IMR-90 (cell line): ENCODE data around the gene ATP11A. TPM values are rescaled to one million over a fixed set of nuclear protein-coding genes. Genes with fewer than 3 reads are reported as not detected.

Experiments
- ATAC-seq: fragments of 200-7000 bp; cut with Tn5 transposase; 2 replicates; pipeline ENCODE4 v1.9.1; 2020; ENCODE audit warnings: low read depth, mild to moderate bottlenecking, moderate library complexity
- BruUV-seq: library from RNA; stranded (reverse); fragments of 400-500 nt; replicated peaks from 2 replicates; lab custom pipeline; 2021; lab: Mats Ljungman, UMichigan
- CTCF ChIA-PET: fragments of 300-600 bp; formaldehyde crosslinking; extraction: SDS; loops from one replicate; lab custom pipeline; 2021; ENCODE audit warnings: antibody characterized with exemption; lab: Yijun Ruan, JAX
- POLR2A ChIA-PET: fragments of 300-600 bp; sonication (Branson Sonifier 250); formaldehyde crosslinking; loops from one replicate; lab custom pipeline; 2022; ENCODE audit warnings: antibody characterized with exemption; ENCODE audit not compliant: unreplicated experiment; lab: Charles Lee
- DNase-seq: peaks from one replicate; pipeline ENCODE4 v3.0.0; 2013
- H2AFZ ChIP-seq: replicated peaks from 2 replicates; pipeline ENCODE3; 2013; ENCODE audit warnings: low read length, mild to moderate bottlenecking; ENCODE audit not compliant: poor library complexity
- H2AK5ac ChIP-seq: 2 replicates; pipeline ENCODE4 v1.6.1; 2013; ENCODE audit warnings: low read depth, low read length, inconsistent platforms
- H2AK9ac ChIP-seq: replicated peaks from 2 replicates; pipeline ENCODE3; 2013; ENCODE audit warnings: mild to moderate bottlenecking, low read depth, low read length, moderate library complexity; ENCODE audit not compliant: poor library complexity
- H2BK120ac ChIP-seq: 2 replicates; pipeline ENCODE4 v1.6.1; 2013; ENCODE audit warnings: low read depth, low read length, inconsistent platforms
- H2BK15ac ChIP-seq: 3 replicates; pipeline ENCODE4 v1.6.1; 2013; ENCODE audit warnings: low read depth, low read length, inconsistent platforms
- H2BK20ac ChIP-seq: 2 replicates; pipeline ENCODE4 v1.6.1; 2013; ENCODE audit warnings: low read depth, mild to moderate bottlenecking, inconsistent platforms, low read length, moderate library complexity
- H2BK5ac ChIP-seq: 2 replicates; pipeline ENCODE4 v1.6.1; 2013; ENCODE audit warnings: mild to moderate bottlenecking, low read depth, low read length, inconsistent platforms; ENCODE audit not compliant: poor library complexity, severe bottlenecking
- H3K14ac ChIP-seq: replicated peaks from 2 replicates; pipeline ENCODE4 v1.6.1; 2013; ENCODE audit warnings: low read depth, low read length, inconsistent platforms
- H3K18ac ChIP-seq: 2 replicates; pipeline ENCODE4 v1.6.1; 2013; ENCODE audit warnings: low read depth, low read length, control low read depth
- H3K23ac ChIP-seq: 2 replicates; pipeline ENCODE4 v1.6.1; 2013; ENCODE audit warnings: low read depth, low read length, inconsistent platforms
- H3K27ac ChIP-seq: 2 replicates; pipeline ENCODE4 v1.5.1; 2013; ENCODE audit warnings: mild to moderate bottlenecking, control low read depth, low read length; ENCODE audit not compliant: insufficient read depth
- H3K27me3 ChIP-seq: 2 replicates; pipeline ENCODE4 v1.6.1; 2013; ENCODE audit warnings: low read length; ENCODE audit not compliant: control insufficient read depth, insufficient read depth
- H3K36me3 ChIP-seq: 2 replicates; pipeline ENCODE4 v1.6.1; 2013; ENCODE audit warnings: low read length, mixed read lengths; ENCODE audit not compliant: control insufficient read depth, insufficient read depth
- H3K4ac ChIP-seq: 2 replicates; pipeline ENCODE4 v1.6.1; 2013; ENCODE audit warnings: low read depth, low read length, inconsistent platforms
- H3K4me1 ChIP-seq: 2 replicates; pipeline ENCODE4 v1.6.1; 2013; ENCODE audit warnings: low read length, mixed read lengths; ENCODE audit not compliant: control insufficient read depth, insufficient read depth
- H3K4me2 ChIP-seq: 2 replicates; pipeline ENCODE4 v1.6.1; 2013; ENCODE audit warnings: low read depth, mild to moderate bottlenecking, control low read depth, low read length, moderate library complexity
- H3K4me3 ChIP-seq: 2 replicates; pipeline ENCODE4 v1.5.1; 2013; ENCODE audit warnings: low read depth, mild to moderate bottlenecking, control low read depth, low read length, moderate library complexity; ENCODE audit not compliant: insufficient read depth
- H3K56ac ChIP-seq: 2 replicates; pipeline ENCODE4 v1.6.1; 2013; ENCODE audit warnings: low read length, inconsistent platforms; ENCODE audit not compliant: insufficient read depth; ENCODE audit errors: extremely low read depth
- H3K79me1 ChIP-seq, 2 experiments: 2 replicates each; pipeline ENCODE4 v1.6.1; 2013; ENCODE audit warnings: low read length in 2 of 2, inconsistent platforms in 1 of 2, low read depth in 1 of 2
- H3K9ac ChIP-seq: 2 replicates; pipeline ENCODE4 v1.6.1; 2013; ENCODE audit warnings: low read depth, low read length, control low read depth
- H3K9me1 ChIP-seq: 2 replicates; pipeline ENCODE4 v1.6.1; 2013; ENCODE audit warnings: low read length, inconsistent platforms; ENCODE audit not compliant: insufficient read depth
- H3K9me3 ChIP-seq: 2 replicates; pipeline ENCODE4 v1.6.1; 2013; ENCODE audit warnings: low read length; ENCODE audit not compliant: control insufficient read depth, insufficient read depth
- H4K20me1 ChIP-seq: 2 replicates; pipeline ENCODE4 v1.6.1; 2013; ENCODE audit warnings: low read length, inconsistent platforms; ENCODE audit not compliant: insufficient read depth
- H4K5ac ChIP-seq: 2 replicates; pipeline ENCODE4 v1.6.1; 2013; ENCODE audit warnings: mild to moderate bottlenecking, low read depth, low read length, control low read depth
- H4K8ac ChIP-seq, 2 experiments: 2 replicates each; pipeline ENCODE4 v1.6.1; 2013; ENCODE audit warnings: low read depth in 2 of 2, low read length in 2 of 2, control low read depth in 1 of 2, inconsistent platforms in 1 of 2
- H4K91ac ChIP-seq: 2 replicates; pipeline ENCODE4 v1.6.1; 2013; ENCODE audit warnings: low read depth, low read length, inconsistent platforms; ENCODE audit not compliant: insufficient read depth
- BHLHE40 ChIP-seq: fragments of 150-350 bp; IDR thresholded peaks from 2 replicates; pipeline ENCODE4 v1.6.1; 2016; ENCODE audit warnings: mild to moderate bottlenecking, low read depth, low read length
- CEBPB ChIP-seq: IDR thresholded peaks from 2 replicates; pipeline ENCODE4 v1.6.1; 2012; ENCODE audit warnings: low read depth, low read length, improper control_type of control experiment
- CHD1 ChIP-seq: IDR thresholded peaks from 2 replicates; pipeline ENCODE4 v1.6.1; 2012; ENCODE audit warnings: low read depth, low read length, improper control_type of control experiment
- CTCF ChIP-seq: conservative IDR thresholded peaks from 2 replicates; pipeline ENCODE4 v1.5.1; 2012; ENCODE audit warnings: mild to moderate bottlenecking, low read depth, low read length, improper control_type of control experiment
- ELK1 ChIP-seq: fragments of 150-350 bp; IDR thresholded peaks from 2 replicates; pipeline ENCODE4 v1.6.1; 2016; ENCODE audit warnings: low read depth, mild to moderate bottlenecking, low read length, moderate library complexity, borderline replicate concordance
- FOS ChIP-seq: fragments of 150-350 bp; IDR thresholded peaks from 2 replicates; pipeline ENCODE4 v1.6.1; 2016; ENCODE audit warnings: low read depth, low read length
- MAFK ChIP-seq: IDR thresholded peaks from 2 replicates; pipeline ENCODE4 v1.6.1; 2012; ENCODE audit warnings: low read depth, low read length, improper control_type of control experiment
- MAZ ChIP-seq: IDR thresholded peaks from 2 replicates; pipeline ENCODE4 v1.6.1; 2012; ENCODE audit warnings: low read depth, mild to moderate bottlenecking, low read length, improper control_type of control experiment, moderate library complexity, borderline replicate concordance
- MXI1 ChIP-seq: IDR thresholded peaks from 2 replicates; pipeline ENCODE4 v1.6.1; 2012; ENCODE audit warnings: low read depth, mild to moderate bottlenecking, low read length, moderate library complexity, borderline replicate concordance
- NFE2L2 ChIP-seq: fragments of 150-350 bp; IDR thresholded peaks from 2 replicates; pipeline ENCODE4 v1.6.1; 2016; ENCODE audit warnings: low read depth, mild to moderate bottlenecking, low read length
- POLR2A ChIP-seq: IDR thresholded peaks from 2 replicates; pipeline ENCODE4 v1.6.1; 2012; ENCODE audit warnings: mild to moderate bottlenecking, low read depth, low read length
- RAD21 ChIP-seq: IDR thresholded peaks from 2 replicates; pipeline ENCODE4 v1.6.1; 2012; ENCODE audit warnings: low read length, improper control_type of control experiment
- RCOR1 ChIP-seq: IDR thresholded peaks from 2 replicates; pipeline ENCODE4 v1.6.1; 2012; ENCODE audit warnings: mild to moderate bottlenecking, low read length, improper control_type of control experiment; ENCODE audit not compliant: insufficient replicate concordance
- RFX5 ChIP-seq: IDR thresholded peaks from 2 replicates; pipeline ENCODE4 v1.8.0; 2012; ENCODE audit warnings: low read depth, mild to moderate bottlenecking, low read length, moderate library complexity
- SMC3 ChIP-seq: fragments of 150-350 bp; IDR thresholded peaks from 2 replicates; pipeline ENCODE4 v1.6.1; 2016; ENCODE audit warnings: low read depth, mild to moderate bottlenecking, antibody characterized with exemption, low read length, moderate library complexity
- WGBS, 2 experiments: methylation state at CpG; one replicate each; pipeline versions ENCODE4 v1.1.5 to v1.1.7; 2013; ENCODE audit warnings: missing lambda C conversion rate in 2 of 2; ENCODE audit not compliant: insufficient read length in 1 of 2; ENCODE audit errors: extremely low coverage in 2 of 2; 5-methylcytosine and 5-hydroxymethylcytosine counted together
- dilution Hi-C: fragments of 300-500 bp; cut with HindIII; formaldehyde crosslinking; loops from one replicate; pipeline ENCODE4 v1.14.3; 2018; ENCODE audit warnings: low sequenced_read_pairs; ENCODE audit not compliant: unreplicated experiment
- in situ Hi-C: fragments of 300-500 bp; cut with MboI; formaldehyde crosslinking; loops from 3 replicates; pipeline ENCODE4 v1.14.3; 2019; ENCODE audit warnings: low sequenced_read_pairs, inconsistent platforms, mixed read lengths
- intact Hi-C: fragments of 100-400 bp; cut with micrococcal nuclease; formaldehyde crosslinking; loops from 2 replicates; pipeline ENCODE4 v1.10.0; 2022
- polyA plus RNA-seq, 3 experiments: library from polyadenylated mRNA; depleted of rRNA; stranded (reverse); fragments of >200 nt; gene quantifications; 2 replicates each; pipeline ENCODE4 v1.2.3, GENCODE V29; 2012; ENCODE audit warnings: low replicate concordance in 1 of 3
- total RNA-seq: library from RNA; depleted of rRNA; stranded (reverse); fragments of >200 nt; gene quantifications from 2 replicates; pipeline ENCODE4 v1.2.3, GENCODE V29; 2012

The ATP11A gene
- total and polyA plus RNA-seq, 2 of the 4 experiments (the other 2 are of a cell fraction), result 8.4 to 12.0 TPM

- no TSS peak for BruUV-seq
- POLR2A ChIA-PET, result no interaction called here
- peaks cover 24% of the 10 kb centered on the region for H3K9me1 ChIP-seq
- peak overlapping the region; percentile 72 for H3K18ac ChIP-seq
- intact Hi-C loops, result no loop called here
- no peaks in the 10 kb centered on the region for H3K27me3 ChIP-seq
- H3K4me1 ChIP-seq, result peaks cover 19% of the 10 kb centered on the region
- H4K8ac ChIP-seq, result peak overlapping the region; percentile 2 to 92; a peak in 3 of 4 replicates
- peak overlapping the region; percentile 27 for H3K14ac ChIP-seq
- WGBS, 2 experiments, result 70% methylated on average over 2 of the region's 19 CpGs; no CpG with 5 or more reads in 1 of the 2 experiments
- peak overlapping the region; percentile 47; the same call in 1 of the 2 replicates for H2AK5ac ChIP-seq
- H2BK15ac ChIP-seq, result peak overlapping the region; percentile 64; the same call in 1 of the 3 replicates
- peak overlapping the region; percentile 11; the same call in 1 of the 2 replicates for H4K5ac ChIP-seq
- in situ Hi-C loops, result no loop called here
- peak overlapping the region; percentile 1; the same call in 1 of the 2 replicates for H3K4me3 ChIP-seq
- H2BK120ac ChIP-seq, result peak overlapping the region; percentile 92
- H3K23ac ChIP-seq, result peak overlapping the region; percentile 6; the same call in 1 of the 2 replicates
- H3K9ac ChIP-seq, result no peak overlapping the region
- H2BK5ac ChIP-seq, result peak overlapping the region; percentile 94
- peaks cover 31 to 50% of the 10 kb centered on the region in 2 experiments for H3K79me1 ChIP-seq
- H2AFZ ChIP-seq, result peak overlapping the region; percentile 88
- peak overlapping the region; percentile 84 for H4K91ac ChIP-seq
- H3K4ac ChIP-seq, result peak overlapping the region; percentile 92
- DNase-seq, result peak; percentile 95
- peak overlapping the region; percentile 88 for H2BK20ac ChIP-seq
- peak overlapping the region; percentile 78 for H3K56ac ChIP-seq
- H3K4me2 ChIP-seq, result peak overlapping the region; percentile 49
- CTCF ChIA-PET, result interaction anchor here (0.7 kb wide), 1 partner anchor 135 kb away, joined by 3 read pairs; no protein-coding TSS in a partner anchor
- no peaks in the 10 kb centered on the region for H3K9me3 ChIP-seq
- ATAC-seq, result peak; percentile 82
- H3K36me3 ChIP-seq, result no peaks in the 10 kb centered on the region
- dilution Hi-C loops, result no loop called here
- peak overlapping the region; percentile 92 for H3K27ac ChIP-seq
- peaks cover 37% of the 10 kb centered on the region for H4K20me1 ChIP-seq
- H2AK9ac ChIP-seq, result peak overlapping the region; percentile 79
- TF ChIP-seq MXI1 (no peak), ELK1 (peak; percentile 26; the same call in 1 of the 2 replicates), MAZ (peak; percentile 40), POLR2A (peak; percentile 58; the same call in 1 of the 2 replicates), RAD21 (peak; percentile 28; the same call in 1 of the 2 replicates), SMC3 (no peak), FOS (peak; percentile 86), BHLHE40 (peak; percentile 99), MAFK (peak; percentile 94), RFX5 (no peak), CEBPB (peak; percentile 90), RCOR1 (peak; percentile 15), CHD1 (no peak), CTCF (no peak), NFE2L2 (peak; percentile 81)
Observed at GRCh38 chr13:112740502-112741131, 50.8 kb downstream of the ATP11A start.
